Smooth muscle cell (in vitro differentiated cells): Measurements from ENCODE around the gene ISCU. TPM values are rescaled to one million over a fixed set of nuclear protein-coding genes. Genes with fewer than 3 reads are reported as not detected.

Source experiments
- DNase-seq: peaks from one replicate; lab custom pipeline; 2025; ENCODE audit not compliant: unreplicated experiment; lab: John Stamatoyannopoulos, UW
- H2AFZ ChIP-seq: fragments of 200-600 bp; sonication (generic); 2 replicates; pipeline ENCODE4 v1.6.0; 2016; ENCODE audit warnings: antibody characterized with exemption, low read depth, mild to moderate bottlenecking
- H3F3A ChIP-seq: fragments of 200-600 bp; sonication (generic); 2 replicates; pipeline ENCODE4 v1.6.0; 2017; ENCODE audit warnings: antibody characterized with exemption, low read depth
- H3K27ac ChIP-seq: fragments of 200-600 bp; sonication (generic); 2 replicates; pipeline ENCODE4 v1.5.1; 2016; ENCODE audit warnings: low read depth, mild to moderate bottlenecking
- H3K27me3 ChIP-seq: fragments of 200-600 bp; sonication (generic); 2 replicates; pipeline ENCODE4 v1.6.1; 2016; ENCODE audit warnings: low read depth, mild to moderate bottlenecking
- H3K36me3 ChIP-seq: fragments of 200-600 bp; sonication (generic); 2 replicates; pipeline ENCODE4 v1.5.1; 2016; ENCODE audit warnings: low read depth
- H3K4me1 ChIP-seq: fragments of 200-600 bp; sonication (generic); 2 replicates; pipeline ENCODE4 v1.5.1; 2016; ENCODE audit warnings: low read depth
- H3K4me2 ChIP-seq: fragments of 200-600 bp; sonication (generic); 2 replicates; pipeline ENCODE4 v1.6.0; 2016; ENCODE audit warnings: mild to moderate bottlenecking
- H3K4me3 ChIP-seq: fragments of 200-600 bp; sonication (generic); 2 replicates; pipeline ENCODE4 v1.5.1; 2016; ENCODE audit warnings: mild to moderate bottlenecking
- H3K79me2 ChIP-seq: fragments of 200-600 bp; sonication (generic); 2 replicates; pipeline ENCODE4 v1.6.0; 2016; ENCODE audit warnings: low read depth, mild to moderate bottlenecking
- H3K9ac ChIP-seq: fragments of 200-600 bp; sonication (generic); 2 replicates; pipeline ENCODE4 v1.6.0; 2016; ENCODE audit warnings: low read depth
- H3K9me3 ChIP-seq: fragments of 200-600 bp; sonication (generic); replicated peaks from 2 replicates; pipeline ENCODE4 v1.5.1; 2016; ENCODE audit warnings: low read depth
- H4K20me1 ChIP-seq: fragments of 200-600 bp; sonication (generic); 2 replicates; pipeline ENCODE4 v1.6.0; 2016; ENCODE audit warnings: low read depth
- CTCF ChIP-seq: fragments of 200-600 bp; sonication (generic); IDR thresholded peaks from 2 replicates; pipeline ENCODE4 v1.5.1; 2017; ENCODE audit warnings: borderline replicate concordance, mild to moderate bottlenecking, antibody characterized with exemption; ENCODE audit not compliant: insufficient read depth, poor library complexity, severe bottlenecking
- WGBS: methylation state at CpG from one replicate; pipeline ENCODE4 v1.1.7; 2016; ENCODE audit warnings: low lambda C conversion rate; 5-methylcytosine and 5-hydroxymethylcytosine counted together
- polyA plus RNA-seq: library from polyadenylated mRNA; unstranded; fragments of >200 nt; fragmentation: Nextera tagmentation; extraction: Ambion mirVana; gene quantifications from 2 replicates; pipeline ENCODE4 v1.2.1, GENCODE V29; 2016
- total RNA-seq: library from RNA; depleted of rRNA; stranded (reverse); fragments of >200 nt; gene quantifications from 2 replicates; pipeline ENCODE4 v1.2.3, GENCODE V29; 2014

ISCU gene
- total and polyA plus RNA-seq, 2 experiments from 2014 or later: 138 to 140 TPM

GRCh38 chr12:108597559-108598471 is 35.4 kb downstream of the ISCU start, which contains the start of gene TMEM119:
TMEM119 (minus strand) TSS chr12:108598084; CDS start chr12:108592383, 5,701 bp downstream.
- H3K4me1 ChIP-seq: no peaks in the 10 kb centered on the region
- no peak within 1 kb of the TSS for H2AFZ ChIP-seq
- DNase-seq: no peak
- WGBS: 56% methylated on average over 19 of the region's 27 CpGs
- H3K27ac ChIP-seq: peak within 1 kb of the TSS; percentile 31
- H3K27me3 ChIP-seq: no peaks in the 10 kb centered on the region
- H4K20me1 ChIP-seq: no peaks in the 10 kb centered on the region
- no peak for TF ChIP-seq CTCF
- peak within 1 kb of the TSS; percentile 85 for H3K4me2 ChIP-seq
- H3F3A ChIP-seq: no peaks in the 10 kb centered on the region
- no peaks in the 10 kb centered on the region for H3K9me3 ChIP-seq
- H3K79me2 ChIP-seq: peaks cover 38% of the 10 kb centered on the region
- peak within 1 kb of the TSS; percentile 61 for H3K4me3 ChIP-seq
- no peaks in the 10 kb centered on the region for H3K36me3 ChIP-seq
- H3K9ac ChIP-seq: no peak within 1 kb of the TSS

GRCh38 chr12:108598553-108599250 is 36.3 kb downstream of the ISCU start:
- Histone ChIP-seq H3K4me3 (peak overlapping the region; percentile 61), H3K9me3 (no peaks in the 10 kb centered on the region), H3K9ac (no peak overlapping the region), H3K27me3 (no peaks in the 10 kb centered on the region), H3F3A (no peaks in the 10 kb centered on the region), H4K20me1 (no peaks in the 10 kb centered on the region), H3K27ac (peak overlapping the region; percentile 31), H2AFZ (no peak overlapping the region), H3K4me2 (peak overlapping the region; percentile 85), H3K4me1 (no peaks in the 10 kb centered on the region), H3K79me2 (peaks cover 38% of the 10 kb centered on the region), H3K36me3 (no peaks in the 10 kb centered on the region)
- 93% methylated on average over 11 of the region's 11 CpGs for WGBS
- TF ChIP-seq CTCF: no peak
- no peak for DNase-seq

- TF ChIP-seq CTCF: no peak
- no peaks in the 10 kb centered on the region for H3K9me3 ChIP-seq
- no peaks in the 10 kb centered on the region for H3K4me1 ChIP-seq
- no peak overlapping the region for H2AFZ ChIP-seq
- peaks cover 36% of the 10 kb centered on the region for H3K79me2 ChIP-seq
- DNase-seq: no peak
- H3K4me3 ChIP-seq: no peak overlapping the region
- H3F3A ChIP-seq: no peaks in the 10 kb centered on the region
- no peaks in the 10 kb centered on the region for H3K36me3 ChIP-seq
- no peak overlapping the region for H3K9ac ChIP-seq
- 96% methylated on average over 6 of the region's 6 CpGs for WGBS
- H4K20me1 ChIP-seq: no peaks in the 10 kb centered on the region
- H3K4me2 ChIP-seq: no peak overlapping the region
- H3K27ac ChIP-seq: no peak overlapping the region
- H3K27me3 ChIP-seq: no peaks in the 10 kb centered on the region
Observed at GRCh38 chr12:108599541-108599940, 37.1 kb downstream of the ISCU start.
